Neuronal stem cell (in vitro differentiated cells): Measurements from ENCODE around the gene FETUB.

Source experiments
- DNase-seq: peaks from one replicate; pipeline ENCODE4 v3.0.0-alpha.2; 2013; ENCODE audit warnings: low spot score
- H2AFZ ChIP-seq: one replicate; pipeline ENCODE4 v1.6.1; 2013; ENCODE audit warnings: mild to moderate bottlenecking, low read length, inconsistent platforms
- H2AK5ac ChIP-seq: 2 replicates; pipeline ENCODE4 v1.6.1; 2013; ENCODE audit warnings: low read depth, mild to moderate bottlenecking, inconsistent platforms, low read length, moderate library complexity, mixed read lengths
- H2BK120ac ChIP-seq: 2 replicates; pipeline ENCODE4 v1.6.1; 2013; ENCODE audit warnings: low read depth, mild to moderate bottlenecking, inconsistent platforms, low read length, moderate library complexity, mixed read lengths
- H2BK12ac ChIP-seq: one replicate; pipeline ENCODE4 v1.6.1; 2013; ENCODE audit warnings: low read length, inconsistent platforms
- H2BK15ac ChIP-seq: 2 replicates; pipeline ENCODE4 v1.6.1; 2013; ENCODE audit warnings: mild to moderate bottlenecking, low read length, inconsistent platforms, mixed read lengths
- H2BK5ac ChIP-seq: one replicate; pipeline ENCODE4 v1.6.1; 2013; ENCODE audit warnings: inconsistent platforms, mild to moderate bottlenecking, low read length, moderate library complexity
- H3K14ac ChIP-seq: one replicate; pipeline ENCODE4 v1.6.1; 2013; ENCODE audit warnings: low read length, inconsistent platforms
- H3K18ac ChIP-seq: 2 replicates; pipeline ENCODE4 v1.6.1; 2013; ENCODE audit warnings: low read length, inconsistent platforms
- H3K23ac ChIP-seq: 2 replicates; pipeline ENCODE4 v1.6.1; 2013; ENCODE audit warnings: low read depth, mild to moderate bottlenecking, mixed read lengths, low read length, inconsistent platforms; ENCODE audit not compliant: poor library complexity
- H3K27ac ChIP-seq: replicated peaks from 3 replicates; pipeline ENCODE4 v1.5.1; 2013; ENCODE audit warnings: low read length, inconsistent platforms
- H3K27me3 ChIP-seq, 3 experiments: 2 replicates each; pipeline ENCODE4 v1.6.1; 2013; ENCODE audit warnings: low read length in 3 of 3, mild to moderate bottlenecking in 2 of 3, inconsistent platforms in 1 of 3, low read depth in 1 of 3, mixed read lengths in 1 of 3, moderate library complexity in 1 of 3; ENCODE audit not compliant: control insufficient read depth in 3 of 3, insufficient read depth in 3 of 3
- H3K36me3 ChIP-seq, 2 donors: replicated peaks in 1 of 2; 2 replicates each; pipeline ENCODE4 v1.6.1; 2013; ENCODE audit warnings: low read length in 2 of 2; ENCODE audit not compliant: control insufficient read depth in 2 of 2, insufficient read depth in 2 of 2
- H3K4ac ChIP-seq: 2 replicates; pipeline ENCODE4 v1.6.1; 2013; ENCODE audit warnings: inconsistent platforms, mild to moderate bottlenecking, low read length, moderate library complexity
- H3K4me1 ChIP-seq, 2 donors: 1 replicate in 1 of 2; 2 replicates in 1 of 2; pipeline ENCODE4 v1.6.1; 2013; ENCODE audit warnings: low read length in 2 of 2, low read depth in 1 of 2; ENCODE audit not compliant: control insufficient read depth in 2 of 2, insufficient read depth in 1 of 2
- H3K4me2 ChIP-seq: one replicate; pipeline ENCODE4 v1.6.1; 2013; ENCODE audit warnings: mild to moderate bottlenecking, low read length, inconsistent platforms; ENCODE audit not compliant: insufficient read depth, poor library complexity, severe bottlenecking
- H3K4me3 ChIP-seq, 2 donors: 2 replicates each; pipeline ENCODE4 v1.5.1; 2013; ENCODE audit warnings: low read length in 2 of 2, mild to moderate bottlenecking in 2 of 2, inconsistent platforms in 1 of 2, moderate library complexity in 1 of 2
- H3K79me1 ChIP-seq: one replicate; pipeline ENCODE4 v1.6.1; 2013; ENCODE audit warnings: low read depth, mild to moderate bottlenecking, inconsistent platforms, low read length, moderate library complexity
- H3K9ac ChIP-seq: one replicate; pipeline ENCODE4 v1.6.1; 2013; ENCODE audit warnings: mild to moderate bottlenecking, low read depth, low read length, inconsistent platforms; ENCODE audit not compliant: poor library complexity
- H3K9me3 ChIP-seq, 2 donors: replicated peaks in 1 of 2; 2 replicates each; pipeline versions ENCODE3 to v1.6.1; 2013; ENCODE audit warnings: low read length in 2 of 2, mild to moderate bottlenecking in 2 of 2, inconsistent platforms in 1 of 2, low read depth in 1 of 2, mixed read lengths in 1 of 2, moderate library complexity in 1 of 2; ENCODE audit not compliant: control insufficient read depth in 2 of 2, insufficient read depth in 1 of 2
- H4K8ac ChIP-seq: one replicate; pipeline ENCODE4 v1.6.1; 2013; ENCODE audit warnings: low read depth, mild to moderate bottlenecking, inconsistent platforms, low read length, moderate library complexity
- H4K91ac ChIP-seq: one replicate; pipeline ENCODE4 v1.6.1; 2013; ENCODE audit warnings: low read length, low read depth, mild to moderate bottlenecking, inconsistent platforms; ENCODE audit not compliant: poor library complexity
- WGBS, 2 donors: extraction: QIAGEN DNeasy Blood & Tissue Kit; methylation state at CpG; one replicate each; pipeline ENCODE4 v1.1.7; 2013; ENCODE audit warnings: missing lambda C conversion rate in 2 of 2, mixed read lengths in 1 of 2; ENCODE audit not compliant: insufficient read length in 2 of 2, insufficient replicate concordance in 1 of 2; ENCODE audit errors: extremely low coverage in 2 of 2; 5-methylcytosine and 5-hydroxymethylcytosine counted together

FETUB gene

DNA sequence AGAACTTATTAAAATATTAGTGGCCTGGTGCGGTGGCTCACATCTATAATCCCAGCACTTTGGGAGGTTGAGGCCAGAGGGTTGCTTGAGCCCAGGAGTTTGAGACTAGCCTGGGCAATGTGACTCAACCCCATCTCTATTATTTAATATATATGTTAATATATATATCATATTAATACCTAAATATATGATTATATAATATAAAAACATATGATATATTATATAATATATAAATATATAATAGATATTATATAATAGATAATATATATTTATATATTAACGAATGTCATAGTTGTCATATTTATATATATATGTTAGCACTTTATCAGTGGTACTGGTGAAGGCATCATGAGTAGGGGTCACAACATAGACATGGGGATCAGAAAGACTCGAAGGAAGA, 30.9 kb downstream of the FETUB start:
- no peak overlapping the region for H3K9ac ChIP-seq
- H3K14ac ChIP-seq = no peak overlapping the region
- H3K4me2 ChIP-seq = no peak overlapping the region
- no peaks in the 10 kb centered on the region for H3K36me3 ChIP-seq
- no peak overlapping the region for H2AK5ac ChIP-seq
- WGBS, 2 donors = 100% methylated on average over 1 of the region's 3 CpGs; no CpG with 5 or more reads in 1 of the 2 donors
- no peak for DNase-seq
- H2BK12ac ChIP-seq = no peak overlapping the region
- H3K23ac ChIP-seq = no peak overlapping the region
- H3K27me3 ChIP-seq = peaks cover 0 to under 1% (median 0%) of the 10 kb centered on the region in 3 experiments
- no peak overlapping the region for H3K4me3 ChIP-seq
- no peak overlapping the region for H4K91ac ChIP-seq
- no peaks in the 10 kb centered on the region for H3K79me1 ChIP-seq
- H2BK120ac ChIP-seq = no peak overlapping the region
- H3K27ac ChIP-seq = no peak overlapping the region
- H3K18ac ChIP-seq = no peak overlapping the region
- no peaks in the 10 kb centered on the region for H3K4me1 ChIP-seq
- H4K8ac ChIP-seq = no peak overlapping the region
- H2AFZ ChIP-seq = no peak overlapping the region
- no peaks in the 10 kb centered on the region for H3K9me3 ChIP-seq
- no peak overlapping the region for H2BK5ac ChIP-seq
- no peak overlapping the region for H2BK15ac ChIP-seq
- H3K4ac ChIP-seq = no peak overlapping the region

DNA sequence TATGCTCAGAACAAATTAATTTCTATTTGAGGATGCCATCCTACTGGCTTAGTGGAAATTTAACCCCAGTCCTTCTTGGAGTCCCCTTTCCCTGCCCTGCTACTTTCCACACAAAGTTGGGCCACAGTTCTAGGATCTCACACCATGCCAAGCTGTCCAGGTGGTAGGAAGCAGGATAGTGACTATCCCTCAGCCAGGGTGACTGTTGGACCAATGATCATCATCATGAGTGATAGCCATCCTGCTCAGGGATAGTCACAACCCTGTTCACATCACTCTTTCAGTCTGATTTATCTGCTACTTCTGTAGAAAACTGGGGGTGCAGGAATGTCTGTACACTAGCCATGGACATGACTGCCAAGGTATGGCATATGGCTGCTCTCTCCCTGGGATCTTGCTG, 38.4 kb downstream of the FETUB start:
- H3K4me3 ChIP-seq = no peak overlapping the region
- no peak overlapping the region for H3K9ac ChIP-seq
- H4K91ac ChIP-seq = no peak overlapping the region
- H4K8ac ChIP-seq = no peak overlapping the region
- no peak overlapping the region for H3K18ac ChIP-seq
- no peak overlapping the region for H2BK120ac ChIP-seq
- no peak overlapping the region for H2AK5ac ChIP-seq
- H3K23ac ChIP-seq = no peak overlapping the region
- H3K27me3 ChIP-seq = peaks cover 0 to 14% (median 0%) of the 10 kb centered on the region in 3 experiments
- no peak overlapping the region for H3K27ac ChIP-seq
- H2BK15ac ChIP-seq = no peak overlapping the region
- H3K14ac ChIP-seq = no peak overlapping the region
- peaks cover 0 to 2% of the 10 kb centered on the region in 2 donors for H3K9me3 ChIP-seq
- H2BK5ac ChIP-seq = no peak overlapping the region
- H2BK12ac ChIP-seq = no peak overlapping the region
- no peak overlapping the region for H3K4ac ChIP-seq
- no peak for DNase-seq
- H2AFZ ChIP-seq = no peak overlapping the region
- H3K36me3 ChIP-seq = no peaks in the 10 kb centered on the region
- H3K4me1 ChIP-seq = no peaks in the 10 kb centered on the region
- no peak overlapping the region for H3K4me2 ChIP-seq
- no peaks in the 10 kb centered on the region for H3K79me1 ChIP-seq

GRCh38 chr3:186679151-186679550, 39.0 kb downstream of the FETUB start:
- Histone ChIP-seq H2BK5ac (no peak overlapping the region), H2BK120ac (no peak overlapping the region), H3K14ac (no peak overlapping the region), H4K91ac (no peak overlapping the region), H3K4me2 (no peak overlapping the region), H2AFZ (no peak overlapping the region), H3K18ac (no peak overlapping the region), H3K27ac (no peak overlapping the region), H3K36me3 (no peaks in the 10 kb centered on the region), H2AK5ac (no peak overlapping the region), H3K23ac (no peak overlapping the region), H2BK12ac (no peak overlapping the region), H4K8ac (no peak overlapping the region), H3K27me3 (peaks cover 0 to 14% (median 0%) of the 10 kb centered on the region in 3 experiments), H3K4me3 (no peak overlapping the region), H2BK15ac (no peak overlapping the region), H3K79me1 (no peaks in the 10 kb centered on the region), H3K4ac (no peak overlapping the region), H3K9me3 (peaks cover 0 to 2% of the 10 kb centered on the region in 2 donors), H3K9ac (no peak overlapping the region), H3K4me1 (peaks cover 0 to 2% of the 10 kb centered on the region in 2 donors)
- no CpG with 5 or more reads among the region's 1 CpG for WGBS, 2 donors
- DNase-seq = no peak

DNA sequence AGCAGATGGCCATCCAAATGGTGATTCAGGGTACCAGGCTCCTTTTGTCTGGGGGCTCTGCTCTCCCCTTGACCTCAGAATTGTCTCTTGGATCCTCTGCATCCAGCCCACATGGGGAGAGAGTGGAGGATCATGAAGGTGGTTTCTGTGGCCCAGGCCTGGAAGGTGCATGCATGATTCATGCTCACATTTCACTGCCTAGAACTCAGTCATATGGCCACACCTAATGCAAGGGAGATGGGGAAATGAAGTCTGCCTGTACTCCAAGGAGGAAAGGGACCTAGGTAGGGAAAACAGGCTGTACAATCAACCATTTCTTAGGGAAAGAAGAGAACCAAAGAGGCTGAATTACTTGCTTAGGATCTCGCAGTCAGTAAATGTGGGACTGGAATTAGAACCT, 40.7 kb downstream of the FETUB start:
- H3K9me3 ChIP-seq = peaks cover 0 to 4% of the 10 kb centered on the region in 2 donors
- H3K4ac ChIP-seq = no peak overlapping the region
- no peak overlapping the region for H3K23ac ChIP-seq
- no peak overlapping the region for H2AK5ac ChIP-seq
- H3K14ac ChIP-seq = no peak overlapping the region
- no peak overlapping the region for H3K4me3 ChIP-seq
- DNase-seq = no peak
- WGBS, 2 donors = no CpG with 5 or more reads among the region's 1 CpG
- H3K4me1 ChIP-seq = peaks cover 0 to 2% of the 10 kb centered on the region in 2 donors
- no peaks in the 10 kb centered on the region for H3K36me3 ChIP-seq
- no peak overlapping the region for H3K18ac ChIP-seq
- H4K91ac ChIP-seq = no peak overlapping the region
- H3K4me2 ChIP-seq = no peak overlapping the region
- H2BK120ac ChIP-seq = no peak overlapping the region
- H2AFZ ChIP-seq = no peak overlapping the region
- no peaks in the 10 kb centered on the region for H3K79me1 ChIP-seq
- H2BK5ac ChIP-seq = no peak overlapping the region
- no peak overlapping the region for H3K9ac ChIP-seq
- H2BK12ac ChIP-seq = no peak overlapping the region
- H4K8ac ChIP-seq = no peak overlapping the region
- H3K27me3 ChIP-seq = peaks cover 0 to 14% (median 0%) of the 10 kb centered on the region in 3 experiments
- no peak overlapping the region for H3K27ac ChIP-seq
- no peak overlapping the region for H2BK15ac ChIP-seq
